NB4 (cell line): ENCODE data around the gene LCNL1.
A peak's percentile ranks its signal among the peaks of the same experiment; 100 is the strongest.

Source experiments
- DNase-seq: peaks from one replicate; pipeline ENCODE4 v3.0.0; 2010; ENCODE audit warnings: low read depth
- H3K4me3 ChIP-seq: one replicate; pipeline ENCODE4 v1.5.1; 2011; ENCODE audit warnings: mild to moderate bottlenecking, low read depth, low read length, moderate library complexity
- CTCF ChIP-seq: IDR thresholded peaks from one replicate; pipeline ENCODE4 v1.5.1; 2012; ENCODE audit warnings: low read depth, low read length
- MAX ChIP-seq: IDR thresholded peaks from 2 replicates; pipeline ENCODE4 v1.6.1; 2011; ENCODE audit warnings: low read depth, low read length
- MYC ChIP-seq: IDR thresholded peaks from 2 replicates; pipeline ENCODE4 v1.6.1; 2011; ENCODE audit warnings: low read depth, low read length
- POLR2A ChIP-seq: IDR thresholded peaks from 2 replicates; pipeline ENCODE4 v1.6.1; 2011; ENCODE audit warnings: mild to moderate bottlenecking; ENCODE audit not compliant: insufficient read length; ENCODE audit errors: extremely low read depth

Gene LCNL1

GRCh38 chr9:136943291-136944211 lies 39.2 kb upstream of the LCNL1 start:
- H3K4me3 ChIP-seq: peak overlapping the region; percentile 69
- TF ChIP-seq MYC (no peak), CTCF (no peak), POLR2A (no peak), MAX (no peak)
- DNase-seq: peak; percentile 63

GRCh38 chr9:136944212-136944518 lies 38.6 kb upstream of the LCNL1 start:
- H3K4me3 ChIP-seq: peak overlapping the region; percentile 69
- no peak for TF ChIP-seq MYC
- no peak; the same call in 1 of the 2 replicates for TF ChIP-seq MAX
- no peak for TF ChIP-seq CTCF
- TF ChIP-seq POLR2A: no peak
- DNase-seq: no peak

- H3K4me3 ChIP-seq: peak within 1 kb of the TSS; percentile 69
- TF ChIP-seq MAX (peak; percentile 70), MYC (peak; percentile 67), POLR2A (peak; percentile 55), CTCF (peak; percentile 69)
- DNase-seq: peak; percentile 94
These were observed 38.1 kb upstream of the LCNL1 start, which contains the start of the genes C8G and FBXW5 for GRCh38 chr9:136944519-136945332. C8G (plus strand) TSS chr9:136945243; CDS start chr9:136945321, 78 bp downstream. FBXW5 (minus strand) TSS chr9:136944738; CDS start chr9:136944083, 655 bp downstream.

GRCh38 chr9:136945333-136946227 lies 37.2 kb upstream of the LCNL1 start:
- no peak for TF ChIP-seq MAX
- no peak for TF ChIP-seq CTCF
- no peak for TF ChIP-seq MYC
- no peak for TF ChIP-seq POLR2A
- no peak for DNase-seq
- H3K4me3 ChIP-seq: no peak overlapping the region
